Erythroblast (primary cell): Measurements from ENCODE around the gene CDC34.

ENCODE experiments used
- GATA1 ChIP-seq: IDR thresholded peaks from 2 replicates; pipeline ENCODE4 v1.6.1; 2011; ENCODE audit warnings: low read depth, mild to moderate bottlenecking, control low read depth, low read length, moderate library complexity
- POLR2A ChIP-seq: IDR thresholded peaks from 2 replicates; pipeline ENCODE4 v1.6.1; 2011; ENCODE audit warnings: mild to moderate bottlenecking, low read length

DNA sequence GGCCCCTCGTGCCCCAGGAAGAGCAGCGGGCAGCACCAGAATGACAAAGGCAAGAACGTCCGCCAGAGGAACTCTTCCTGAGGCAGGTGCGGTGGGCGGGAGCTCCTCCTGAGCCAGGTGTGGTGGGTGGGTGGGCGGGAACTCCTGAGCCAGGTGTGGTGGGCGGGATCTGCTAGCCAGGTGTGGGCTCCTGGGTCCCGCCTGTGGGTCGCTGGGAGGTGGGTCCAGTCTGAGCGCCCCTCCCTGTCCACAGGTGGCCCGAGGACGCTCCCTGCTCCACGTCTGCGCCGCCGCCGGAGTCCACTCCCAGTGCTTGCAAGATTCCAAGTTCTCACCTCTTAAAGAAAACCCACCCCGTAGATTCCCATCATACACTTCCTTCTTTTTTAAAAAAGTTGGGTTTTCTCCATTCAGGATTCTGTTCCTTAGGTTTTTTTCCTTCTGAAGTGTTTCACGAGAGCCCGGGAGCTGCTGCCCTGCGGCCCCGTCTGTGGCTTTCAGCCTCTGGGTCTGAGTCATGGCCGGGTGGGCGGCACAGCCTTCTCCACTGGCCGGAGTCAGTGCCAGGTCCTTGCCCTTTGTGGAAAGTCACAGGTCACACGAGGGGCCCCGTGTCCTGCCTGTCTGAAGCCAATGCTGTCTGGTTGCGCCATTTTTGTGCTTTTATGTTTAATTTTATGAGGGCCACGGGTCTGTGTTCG is 51.1 kb downstream of the CDC34 start:
- TF ChIP-seq POLR2A = no peak
- no peak for TF ChIP-seq GATA1
